GM21390 (cell line): ENCODE results near the gene NUP107.
A peak's percentile ranks its signal among the peaks of the same experiment; 100 is the strongest.

Experiments used
- ATAC-seq: cut with Tn5 transposase; IDR thresholded peaks from one replicate; pipeline ENCODE4 v1.9.1; 2021; ENCODE audit not compliant: unreplicated experiment

The NUP107 gene

DNA sequence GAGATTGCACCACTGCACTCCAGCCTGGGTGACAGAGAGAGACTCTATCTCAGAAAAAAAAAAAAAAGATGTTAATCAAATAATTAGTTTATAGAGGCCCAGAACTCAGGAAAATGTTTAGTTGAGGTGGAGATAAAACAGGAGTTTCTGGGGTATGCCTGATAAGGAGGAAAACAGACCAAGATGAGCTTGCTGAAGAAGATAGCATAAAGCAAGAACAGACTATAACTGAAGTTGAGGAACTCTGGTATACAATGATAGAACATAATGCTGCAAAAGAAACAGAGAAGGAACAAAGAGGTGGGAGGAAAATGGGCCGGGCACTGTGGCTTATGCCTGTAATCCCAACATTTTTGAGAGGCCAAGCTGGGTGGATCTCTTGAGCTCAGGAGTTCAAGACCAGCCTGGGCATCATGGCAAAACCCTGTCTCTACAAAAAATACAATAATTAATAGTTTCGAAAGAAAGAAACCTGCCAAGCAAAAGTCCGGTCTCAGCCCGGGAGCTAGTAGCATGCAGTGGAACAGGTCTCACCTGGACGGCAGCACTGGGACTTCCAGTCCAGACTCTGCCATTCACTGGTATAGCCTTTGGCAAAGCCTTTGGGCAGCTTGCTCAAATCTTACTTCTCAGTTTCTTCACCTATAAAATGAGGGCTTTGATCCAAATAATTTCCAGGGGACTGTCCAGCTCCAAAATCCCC lies 84.6 kb downstream of the NUP107 start:
- no peak for ATAC-seq

DNA sequence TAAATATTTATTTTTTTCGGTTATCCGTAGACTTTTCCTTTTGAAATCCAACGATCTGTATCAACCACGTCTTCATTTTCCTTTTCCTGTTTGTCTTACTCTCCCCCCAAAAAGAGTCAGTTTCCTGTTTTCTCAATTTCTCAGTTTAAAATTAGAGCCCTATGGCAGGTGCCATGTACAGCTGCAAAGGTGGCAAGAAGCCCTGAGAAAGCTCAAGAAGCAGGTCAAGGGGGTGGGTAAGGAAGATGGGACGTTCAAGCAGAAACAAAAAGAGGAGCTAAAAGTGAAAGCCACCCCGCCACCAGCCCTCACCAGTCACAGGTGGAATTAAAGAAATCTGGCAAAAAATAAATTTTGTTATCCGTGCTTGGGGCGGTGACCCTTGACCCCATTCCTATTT lies 85.9 kb downstream of the NUP107 start:
- no peak for ATAC-seq

DNA sequence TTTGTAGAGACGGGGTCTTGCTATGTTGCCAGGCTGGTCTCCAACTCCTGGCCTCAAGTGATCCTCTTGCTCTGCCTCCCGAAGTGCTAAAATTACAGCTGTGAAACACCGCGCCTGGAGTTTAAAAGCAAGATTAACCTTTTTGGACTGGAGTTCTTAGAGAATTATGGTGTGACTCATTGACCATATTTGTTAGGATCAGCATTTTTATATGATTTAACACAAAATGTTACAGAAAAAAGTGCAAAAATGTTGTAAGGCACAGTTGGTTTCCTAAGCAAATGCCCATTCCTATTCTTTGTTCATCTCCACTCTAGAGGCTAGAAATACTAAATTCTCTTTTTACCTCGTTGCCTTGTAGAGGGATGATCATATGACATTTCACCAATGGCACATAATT lies 86.8 kb downstream of the NUP107 start:
- no peak for ATAC-seq

DNA sequence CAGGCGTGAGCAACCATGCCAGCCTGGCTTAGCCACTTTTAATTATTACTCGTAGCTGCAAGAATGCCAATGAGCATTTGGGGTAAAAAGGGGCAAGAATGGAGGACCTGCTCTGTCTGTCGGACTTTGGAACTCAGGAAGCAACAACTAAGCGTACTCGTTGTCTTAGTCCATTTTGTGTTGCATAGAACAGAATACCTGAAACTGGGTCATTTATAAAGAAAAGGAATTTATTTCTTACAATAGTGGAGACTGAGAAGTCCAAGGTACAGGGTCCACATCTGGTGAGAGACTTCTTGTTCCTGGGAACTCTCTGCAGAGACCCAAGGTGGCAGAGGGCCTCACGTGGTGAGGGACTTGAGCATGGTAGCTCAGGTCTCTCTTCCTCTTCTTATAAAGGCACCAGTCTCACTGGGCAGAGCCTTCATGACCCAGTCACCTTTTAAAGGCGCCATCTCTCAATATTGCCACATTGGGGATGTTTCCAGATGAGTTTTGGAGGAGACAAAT lies 88.4 kb downstream of the NUP107 start:
- ATAC-seq = no peak

DNA sequence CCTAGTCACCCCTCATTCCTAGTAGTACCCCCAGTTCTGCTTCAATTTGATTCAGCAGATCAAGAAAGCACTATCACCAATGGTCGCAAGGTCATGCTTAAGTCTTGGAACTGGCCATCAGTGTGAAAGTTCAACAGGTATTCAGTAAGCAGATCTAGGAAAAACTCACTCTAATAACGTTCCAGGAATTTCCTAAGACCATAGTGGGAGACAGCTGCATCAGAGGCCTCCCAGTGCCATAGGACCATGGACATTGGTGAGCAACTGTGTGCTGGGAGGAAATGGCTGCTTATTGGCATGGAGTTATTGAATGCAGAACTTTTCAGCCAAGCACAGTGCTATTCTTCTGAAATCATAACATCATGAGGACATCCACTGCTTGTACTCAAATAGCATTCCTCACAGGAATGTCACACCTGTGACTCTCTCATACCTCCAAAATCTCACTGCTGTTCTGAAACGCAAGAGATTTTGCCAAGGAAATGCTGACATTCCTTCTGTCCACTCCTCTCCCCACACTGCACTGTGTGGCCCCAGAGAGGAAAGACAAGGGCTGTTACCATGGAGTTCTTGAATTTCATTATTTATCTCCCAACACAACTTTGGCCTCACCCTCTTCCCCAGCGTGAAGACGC lies 90.3 kb downstream of the NUP107 start:
- no peak for ATAC-seq

DNA sequence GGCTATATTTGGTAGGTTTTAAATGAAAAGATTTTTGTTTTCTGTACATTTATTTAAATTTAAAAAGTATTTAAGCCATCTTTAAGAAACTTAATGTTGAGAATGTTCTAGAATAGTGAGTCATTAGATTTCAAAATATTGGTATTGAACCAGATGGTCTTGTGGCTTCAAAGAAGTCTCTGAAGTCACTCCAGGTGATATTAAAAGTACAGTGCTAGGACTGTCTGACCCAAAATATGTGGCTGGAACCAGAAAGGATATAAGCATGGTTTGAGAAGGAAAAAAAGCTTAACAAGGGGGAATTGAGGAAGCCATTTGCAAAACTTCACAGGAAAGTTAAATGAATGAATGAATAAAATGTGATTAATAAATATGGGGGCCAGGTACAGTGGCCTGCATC lies 92.5 kb downstream of the NUP107 start:
- ATAC-seq = no peak

DNA sequence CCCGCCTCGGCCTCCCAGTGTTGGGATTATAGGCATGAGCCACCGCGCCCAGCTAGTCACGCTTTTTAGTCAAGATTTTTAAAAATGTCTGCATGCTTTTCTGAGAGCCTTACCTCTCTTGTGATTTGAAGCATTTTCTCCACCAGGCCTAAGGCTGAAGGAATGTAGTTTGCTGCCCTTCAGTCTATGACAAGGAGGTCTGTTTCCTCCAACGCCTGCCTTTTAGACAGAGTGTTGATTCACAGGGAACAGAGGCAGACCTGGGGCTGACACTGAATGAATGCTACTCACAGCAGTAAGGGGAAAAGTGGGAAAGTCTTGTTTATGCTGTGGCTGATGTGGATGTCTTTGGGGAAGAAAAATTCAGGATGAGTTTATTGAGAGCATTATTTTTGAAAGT lies 94.0 kb downstream of the NUP107 start:
- no peak for ATAC-seq

DNA sequence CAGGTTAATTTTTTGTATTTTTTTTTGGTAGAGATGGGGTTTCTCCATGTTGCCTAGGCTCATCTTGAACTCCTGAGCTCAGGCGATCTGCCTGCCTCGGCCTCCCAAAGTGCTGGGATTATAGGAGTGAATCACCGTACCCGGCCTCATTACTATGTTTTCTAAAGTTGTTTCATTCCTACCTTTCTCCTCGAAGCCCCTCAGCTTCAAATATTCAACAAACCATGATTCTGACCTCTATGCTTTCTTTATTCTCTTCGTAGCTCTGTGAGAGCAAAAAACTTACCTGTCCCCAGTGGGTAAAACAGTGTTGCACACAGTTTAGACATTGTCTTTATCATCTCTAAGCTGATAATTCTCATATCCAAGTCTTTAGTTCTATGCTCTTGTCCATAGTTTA lies 95.0 kb downstream of the NUP107 start:
- ATAC-seq = no peak

DNA sequence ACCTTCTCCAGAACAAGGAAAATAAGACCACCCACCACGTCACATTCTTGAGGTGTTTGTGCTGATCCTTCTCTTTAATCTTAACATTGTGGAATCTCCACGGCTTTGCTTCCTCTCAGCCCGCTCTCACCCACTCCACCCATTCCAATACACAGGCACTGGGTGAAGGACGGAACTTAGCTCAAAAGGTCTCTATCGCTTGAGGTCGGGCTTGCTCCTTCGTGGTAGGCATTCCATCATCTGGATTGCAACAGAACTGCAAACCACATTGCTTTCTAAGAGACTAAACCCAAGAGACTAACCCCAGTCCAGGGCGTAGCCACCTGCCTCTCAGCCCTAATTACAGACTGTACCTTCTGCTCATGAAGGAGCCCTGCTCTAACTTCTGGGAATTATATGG lies 97.2 kb downstream of the NUP107 start:
- ATAC-seq = no peak

DNA sequence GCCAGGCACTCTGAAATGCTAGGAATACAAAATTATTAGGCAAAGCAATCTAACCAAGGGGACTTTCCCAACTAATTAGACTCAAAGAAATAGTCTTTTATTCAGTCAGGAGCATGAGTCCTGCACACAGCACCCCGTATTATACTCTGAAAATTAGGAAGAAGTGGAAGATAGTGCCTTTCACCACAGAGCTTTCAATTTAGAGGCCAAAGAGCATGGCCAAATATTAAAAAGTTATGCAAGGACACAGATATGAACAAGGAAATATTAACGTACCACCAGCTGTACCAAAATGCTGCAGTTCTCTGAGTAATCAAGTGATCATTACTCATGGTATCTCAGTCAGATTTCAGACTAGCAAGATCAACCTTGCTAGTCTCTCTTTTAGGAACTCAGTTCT lies 98.6 kb downstream of the NUP107 start:
- no peak for ATAC-seq

DNA sequence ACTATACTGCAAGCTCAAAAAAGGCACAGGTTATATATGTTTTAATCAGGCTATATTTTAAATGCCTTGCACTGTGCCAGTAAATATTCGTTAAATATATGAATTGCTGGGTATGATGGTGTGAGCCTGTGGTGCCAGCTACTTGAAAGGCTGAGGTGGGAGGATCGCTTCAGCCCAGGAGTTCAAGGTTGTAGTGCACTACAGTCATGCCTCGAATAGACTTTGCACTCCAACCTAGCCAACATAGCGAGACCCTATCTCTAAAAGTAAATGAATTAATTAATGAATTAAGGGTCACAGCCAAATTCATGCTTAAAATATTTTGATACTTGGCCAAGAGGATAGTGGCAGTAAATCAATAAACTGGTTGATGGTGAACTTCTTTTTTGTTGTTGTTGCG lies 99.0 kb downstream of the NUP107 start:
- no peak for ATAC-seq

DNA sequence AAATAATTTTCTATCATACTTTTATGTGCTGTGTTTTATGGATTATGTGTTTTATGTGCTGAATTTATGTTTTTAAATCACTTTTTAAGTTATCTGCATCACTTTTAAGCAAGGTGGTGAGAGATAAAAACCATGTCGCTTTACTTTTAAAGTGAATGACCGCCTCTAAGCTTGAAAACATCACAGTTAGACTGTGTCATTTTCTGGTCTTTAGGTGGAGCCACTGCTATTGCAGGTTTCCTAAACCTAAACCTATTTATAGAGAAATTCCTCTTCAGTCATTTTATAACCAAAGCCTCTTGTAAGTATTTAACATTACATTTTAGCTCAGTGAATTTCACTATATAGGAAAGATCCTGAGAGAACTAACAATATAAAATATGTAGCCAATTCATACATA lies 100.2 kb downstream of the NUP107 start:
- no peak for ATAC-seq

DNA sequence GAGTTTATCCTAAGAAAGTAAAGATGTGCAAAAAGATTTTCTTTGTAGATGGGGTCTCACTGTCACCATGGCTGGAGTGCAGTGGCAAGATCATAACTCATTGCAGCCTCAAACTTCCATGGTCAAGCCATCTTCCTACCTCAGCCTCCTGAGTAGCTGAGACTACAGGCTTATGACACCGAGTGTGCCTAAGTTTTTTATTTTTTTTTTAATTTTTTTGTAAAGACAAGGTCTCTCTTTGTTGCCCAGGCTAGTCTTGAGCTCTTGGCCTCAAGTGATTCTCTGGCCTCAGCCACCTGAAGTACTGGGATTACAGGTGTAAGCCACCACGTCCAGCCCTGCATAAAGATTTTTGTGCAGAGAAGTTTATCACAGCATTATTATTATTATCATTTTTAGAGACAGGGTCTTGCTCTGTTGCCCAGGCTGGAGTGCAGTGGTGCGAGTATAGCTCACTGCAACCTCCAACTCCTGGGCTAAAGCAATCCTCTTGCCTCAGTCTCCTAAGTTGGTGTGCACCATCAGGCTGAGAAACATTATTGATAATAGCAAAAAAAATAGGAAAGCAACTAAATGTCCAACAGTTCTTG lies 101.9 kb downstream of the NUP107 start:
- no peak for ATAC-seq

DNA sequence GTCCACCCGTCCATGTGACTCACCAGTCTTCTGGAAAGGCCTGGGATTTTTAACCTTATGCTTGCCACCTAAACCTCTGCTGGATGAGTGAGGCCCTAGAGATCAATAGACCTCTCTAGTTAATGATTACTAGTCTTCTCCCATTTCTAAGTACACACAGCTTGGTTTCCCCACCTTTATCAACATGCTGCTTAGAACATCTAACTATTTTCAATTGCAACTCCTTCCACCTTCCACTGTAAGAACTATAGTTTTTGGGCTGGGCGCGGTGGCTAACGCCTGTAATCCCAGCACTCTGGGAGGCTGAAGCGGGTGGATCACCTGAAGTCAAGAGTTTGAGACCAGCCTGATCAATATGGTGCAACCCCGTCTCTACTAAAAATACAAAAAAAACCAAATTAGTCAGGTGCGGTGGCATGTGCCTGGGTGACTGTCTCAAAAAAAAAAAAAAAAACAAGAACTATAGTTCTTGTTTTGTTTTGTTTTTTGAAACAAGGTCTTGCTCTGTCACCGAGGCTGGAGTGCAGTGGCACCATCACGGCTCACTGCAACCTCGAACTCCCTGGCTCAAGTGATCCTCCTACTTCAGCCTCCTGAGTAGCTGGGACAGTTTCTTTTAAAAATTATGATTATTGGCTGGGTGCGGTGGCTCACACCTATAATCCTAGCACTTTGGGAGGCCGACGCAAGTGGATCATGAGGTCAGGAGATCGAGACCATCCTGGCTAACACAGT lies 102.5 kb downstream of the NUP107 start:
- ATAC-seq = no peak

DNA sequence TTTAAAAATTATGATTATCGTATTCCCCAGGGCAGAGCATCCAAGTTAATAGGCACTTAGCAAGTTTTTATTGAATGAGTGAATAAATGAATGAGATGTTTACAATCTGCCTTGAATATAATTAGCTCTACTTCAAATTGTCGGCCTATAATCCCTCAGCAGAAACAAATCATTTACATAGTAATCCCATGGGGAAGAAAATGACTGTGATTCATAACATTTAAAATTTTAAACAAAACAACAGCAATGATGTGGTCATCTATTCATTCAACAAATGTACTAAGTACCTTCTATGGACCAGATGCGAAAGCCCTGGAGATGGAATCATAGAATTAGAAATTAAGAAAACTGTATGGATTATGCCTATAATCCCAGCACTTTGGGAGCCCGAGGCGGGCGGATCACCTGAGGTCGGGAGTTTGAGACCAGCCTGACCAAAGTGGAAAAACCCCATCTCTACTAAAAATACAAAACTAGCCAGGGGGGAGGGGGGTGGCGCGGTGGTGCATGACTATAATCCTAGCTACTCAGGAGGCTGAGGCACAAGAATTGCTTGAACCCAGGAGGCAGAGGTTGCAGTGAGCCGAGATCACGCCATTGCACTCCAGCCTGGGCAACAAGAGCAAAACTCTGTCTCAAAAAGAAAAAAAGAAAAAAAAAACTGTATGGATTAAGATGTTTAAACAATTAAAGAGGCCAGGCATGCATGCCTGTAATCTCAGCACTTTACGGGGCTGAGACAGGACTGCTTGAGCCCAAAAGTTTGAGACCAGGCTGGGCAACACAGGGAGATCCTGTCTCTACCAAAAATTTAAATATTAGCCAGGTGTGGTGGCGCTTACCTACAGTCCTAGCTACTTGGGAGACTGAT lies 103.5 kb downstream of the NUP107 start:
- ATAC-seq = no peak

DNA sequence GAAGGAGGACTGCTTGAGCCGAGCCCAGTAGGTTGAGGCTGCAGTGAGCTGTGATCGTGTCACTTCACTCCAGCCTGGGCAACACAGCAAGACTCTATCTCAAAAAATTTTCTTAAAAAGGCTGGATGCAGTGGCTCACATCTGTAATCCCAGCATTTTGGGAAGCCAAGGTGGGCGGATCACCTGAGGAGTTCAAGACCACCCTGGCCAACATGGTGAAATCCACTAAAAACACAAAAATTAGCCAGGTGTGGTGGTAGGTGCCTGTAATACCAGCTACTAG lies 104.1 kb downstream of the NUP107 start:
- no peak for ATAC-seq

DNA sequence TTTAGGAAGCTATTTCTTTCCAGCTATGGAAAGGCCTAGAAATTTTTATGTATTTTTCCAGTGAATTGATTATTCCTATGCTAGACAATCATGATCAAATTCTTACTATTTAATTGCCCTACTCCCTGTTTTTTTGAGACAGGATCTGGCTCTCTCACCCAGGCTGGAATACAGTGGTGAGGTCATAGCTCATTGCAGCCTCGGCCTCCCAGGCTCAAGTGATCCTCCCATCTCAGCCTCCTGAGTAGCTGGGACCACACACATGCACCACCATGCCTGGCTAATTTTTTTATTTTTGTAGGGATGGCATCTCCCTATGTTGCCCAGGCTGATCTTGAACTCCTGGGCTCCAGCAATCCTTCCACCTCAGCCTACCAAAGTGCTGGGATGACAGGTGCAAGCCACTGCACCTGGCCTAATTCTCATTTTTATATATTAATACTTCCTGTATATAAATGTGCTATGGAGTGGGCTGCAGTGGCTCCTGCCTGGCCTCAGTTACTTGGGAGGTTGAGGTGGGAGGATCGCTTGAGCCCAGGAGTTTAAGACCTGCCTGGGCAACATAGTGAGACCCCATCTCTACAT lies 105.2 kb downstream of the NUP107 start:
- ATAC-seq = no peak

DNA sequence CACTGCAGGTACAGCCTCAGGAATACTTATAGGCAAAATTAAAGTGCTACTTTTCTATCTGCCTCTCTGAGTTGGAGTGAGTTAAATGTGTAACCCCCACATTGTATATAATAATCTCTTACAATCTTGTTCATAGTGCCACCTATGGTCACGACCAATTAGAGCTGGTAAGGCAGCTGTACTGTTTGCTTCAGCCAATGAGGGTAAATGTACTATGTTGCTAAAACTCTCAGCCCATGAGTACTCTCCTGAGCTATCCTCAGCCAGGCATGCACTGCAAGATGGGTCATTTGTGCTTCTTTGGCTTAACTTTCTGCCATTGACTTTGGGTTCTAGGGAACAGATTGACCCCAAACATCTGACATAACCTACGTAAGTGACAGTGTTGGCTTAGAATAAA lies 106.2 kb downstream of the NUP107 start:
- ATAC-seq = peak; percentile 93

DNA sequence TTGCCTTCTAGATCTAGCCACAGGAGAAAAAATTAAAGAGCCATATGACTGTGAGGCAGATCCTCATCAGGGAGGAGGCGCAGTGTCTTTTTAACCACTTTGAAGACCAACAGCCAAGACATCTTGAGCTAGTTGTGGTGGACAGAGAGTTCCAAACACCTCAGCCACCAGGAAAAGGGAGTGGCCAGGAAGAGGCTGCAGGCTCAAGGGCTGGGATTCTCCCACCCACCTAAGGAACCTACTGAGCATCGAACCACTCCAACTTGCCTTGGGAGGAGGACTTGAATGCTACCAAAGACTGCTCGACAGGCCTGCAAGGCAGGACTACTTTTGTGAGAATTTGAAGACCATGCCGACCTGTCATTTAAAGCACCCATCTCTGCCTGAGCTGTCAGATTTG lies 106.7 kb downstream of the NUP107 start:
- ATAC-seq = no peak

DNA sequence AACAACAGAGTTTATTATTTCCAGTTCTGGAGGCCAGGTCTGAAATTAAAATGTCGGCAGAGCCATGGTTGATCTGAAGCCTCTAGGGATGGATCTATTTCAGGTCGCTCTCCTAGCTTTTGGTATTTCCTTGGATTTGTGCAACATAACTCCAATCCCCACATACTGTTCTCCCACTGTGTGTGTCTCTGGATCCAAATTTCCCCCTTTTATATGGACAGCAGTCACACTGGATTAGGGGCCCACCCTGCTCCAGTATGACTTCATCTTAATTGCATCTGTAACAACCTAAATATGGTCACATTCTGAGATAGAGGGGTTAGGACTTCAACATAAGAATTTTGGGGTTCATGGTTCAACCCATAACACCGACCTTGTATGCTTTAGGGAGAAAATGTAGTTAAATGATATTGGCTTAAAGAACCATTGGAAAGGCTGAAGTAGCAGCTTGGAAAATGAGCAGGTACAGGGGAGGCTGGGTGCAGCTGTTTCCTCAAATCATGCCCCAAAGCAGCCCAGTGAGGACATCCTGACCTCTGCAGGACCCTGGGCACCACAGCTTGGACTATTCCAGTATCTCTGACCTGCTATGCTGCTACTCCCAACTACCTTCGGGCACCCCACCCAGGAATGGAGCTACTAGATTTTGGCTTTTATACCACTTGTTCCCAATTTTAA lies 107.3 kb downstream of the NUP107 start:
- ATAC-seq = no peak
